GM23338 (cell line): ENCODE data around the gene TYRO3.
A peak's percentile ranks its signal among the peaks of the same experiment; 100 is the strongest.

Source experiments
- CREB1 ChIP-seq: fragments of 250-450 bp; sonication (Bioruptor Pico); IDR thresholded peaks from 2 replicates; pipeline ENCODE4 v1.5.0; 2020; ENCODE audit warnings: low read depth, mild to moderate bottlenecking, moderate library complexity
- CTCF ChIP-seq, 2 experiments: fragments of 200-600 bp in 1 of 2; sonication (generic) in 1 of 2; conservative IDR thresholded peaks; 2 replicates each; pipeline versions ENCODE4 v1.5.1 to v1.6.1; 2016 to 2017; ENCODE audit warnings: antibody characterized with exemption in 2 of 2, low read depth in 2 of 2, mild to moderate bottlenecking in 2 of 2, moderate library complexity in 1 of 2
- ETS1 ChIP-seq: IDR thresholded peaks from 2 replicates; pipeline ENCODE4 v1.6.1; 2016; ENCODE audit warnings: antibody characterized with exemption
- EZH2 ChIP-seq: fragments of 200-600 bp; sonication (generic); IDR thresholded peaks from one replicate; pipeline ENCODE4 v1.8.0; 2017; ENCODE audit warnings: antibody characterized with exemption, mild to moderate bottlenecking, low read depth; ENCODE audit not compliant: unreplicated experiment
- EZH2phosphoT487 ChIP-seq: fragments of 200-600 bp; sonication (generic); IDR thresholded peaks from one replicate; pipeline ENCODE4 v1.8.1; 2018; ENCODE audit warnings: antibody characterized with exemption; ENCODE audit not compliant: unreplicated experiment
- JUNB ChIP-seq: IDR thresholded peaks from one replicate; pipeline ENCODE4 v1.6.1; 2016; ENCODE audit warnings: antibody characterized with exemption; ENCODE audit not compliant: unreplicated experiment
- NANOG ChIP-seq: IDR thresholded peaks from 2 replicates; pipeline ENCODE4 v1.6.1; 2016; ENCODE audit warnings: antibody characterized with exemption, borderline replicate concordance
- POLR2AphosphoS5 ChIP-seq: IDR thresholded peaks from 2 replicates; pipeline ENCODE4 v1.6.1; 2016; ENCODE audit warnings: antibody characterized with exemption, low read depth
- STAT1 ChIP-seq: IDR thresholded peaks from one replicate; pipeline ENCODE4 v1.6.1; 2016; ENCODE audit warnings: antibody characterized with exemption; ENCODE audit not compliant: unreplicated experiment
- TF ChIP-seq, protein P1 (sequence below): IDR thresholded peaks from one replicate; pipeline ENCODE4 v1.6.1; 2018; ENCODE audit warnings: antibody characterized with exemption; ENCODE audit not compliant: unreplicated experiment

GRCh38 chr15:41564286-41564959 lies 5.4 kb downstream of the TYRO3 start:
- no peak for TF ChIP-seq CTCF (conservative IDR thresholded peaks at IDR 0.05; ENCODE audit: low read depth in 2 of 2)
- no peak for TF ChIP-seq EZH2
- no peak for TF ChIP-seq JUNB
- TF ChIP-seq STAT1 = no peak
- peak; percentile 49; the same call in 1 of the 2 replicates for TF ChIP-seq POLR2AphosphoS5
- no peak for TF ChIP-seq NANOG
- TF ChIP-seq, protein P1, sequence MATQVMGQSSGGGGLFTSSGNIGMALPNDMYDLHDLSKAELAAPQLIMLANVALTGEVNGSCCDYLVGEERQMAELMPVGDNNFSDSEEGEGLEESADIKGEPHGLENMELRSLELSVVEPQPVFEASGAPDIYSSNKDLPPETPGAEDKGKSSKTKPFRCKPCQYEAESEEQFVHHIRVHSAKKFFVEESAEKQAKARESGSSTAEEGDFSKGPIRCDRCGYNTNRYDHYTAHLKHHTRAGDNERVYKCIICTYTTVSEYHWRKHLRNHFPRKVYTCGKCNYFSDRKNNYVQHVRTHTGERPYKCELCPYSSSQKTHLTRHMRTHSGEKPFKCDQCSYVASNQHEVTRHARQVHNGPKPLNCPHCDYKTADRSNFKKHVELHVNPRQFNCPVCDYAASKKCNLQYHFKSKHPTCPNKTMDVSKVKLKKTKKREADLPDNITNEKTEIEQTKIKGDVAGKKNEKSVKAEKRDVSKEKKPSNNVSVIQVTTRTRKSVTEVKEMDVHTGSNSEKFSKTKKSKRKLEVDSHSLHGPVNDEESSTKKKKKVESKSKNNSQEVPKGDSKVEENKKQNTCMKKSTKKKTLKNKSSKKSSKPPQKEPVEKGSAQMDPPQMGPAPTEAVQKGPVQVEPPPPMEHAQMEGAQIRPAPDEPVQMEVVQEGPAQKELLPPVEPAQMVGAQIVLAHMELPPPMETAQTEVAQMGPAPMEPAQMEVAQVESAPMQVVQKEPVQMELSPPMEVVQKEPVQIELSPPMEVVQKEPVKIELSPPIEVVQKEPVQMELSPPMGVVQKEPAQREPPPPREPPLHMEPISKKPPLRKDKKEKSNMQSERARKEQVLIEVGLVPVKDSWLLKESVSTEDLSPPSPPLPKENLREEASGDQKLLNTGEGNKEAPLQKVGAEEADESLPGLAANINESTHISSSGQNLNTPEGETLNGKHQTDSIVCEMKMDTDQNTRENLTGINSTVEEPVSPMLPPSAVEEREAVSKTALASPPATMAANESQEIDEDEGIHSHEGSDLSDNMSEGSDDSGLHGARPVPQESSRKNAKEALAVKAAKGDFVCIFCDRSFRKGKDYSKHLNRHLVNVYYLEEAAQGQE = peak; percentile 52
- no peak for TF ChIP-seq EZH2phosphoT487
- 0 out of 2 replicates have a peak, but pooled peaks have one; percentile 22 for TF ChIP-seq ETS1
- peak; percentile 81 for TF ChIP-seq CREB1 (CRISPR knock-in tag)
